ENCODE measurements around the gene TOMM20. TPM values are rescaled to one million over a fixed set of nuclear protein-coding genes. Genes with fewer than 3 reads are reported as not detected.

The TOMM20 gene
- total and polyA plus RNA-seq, 2 experiments from 2014 or later: 138 to 159 TPM

DNA sequence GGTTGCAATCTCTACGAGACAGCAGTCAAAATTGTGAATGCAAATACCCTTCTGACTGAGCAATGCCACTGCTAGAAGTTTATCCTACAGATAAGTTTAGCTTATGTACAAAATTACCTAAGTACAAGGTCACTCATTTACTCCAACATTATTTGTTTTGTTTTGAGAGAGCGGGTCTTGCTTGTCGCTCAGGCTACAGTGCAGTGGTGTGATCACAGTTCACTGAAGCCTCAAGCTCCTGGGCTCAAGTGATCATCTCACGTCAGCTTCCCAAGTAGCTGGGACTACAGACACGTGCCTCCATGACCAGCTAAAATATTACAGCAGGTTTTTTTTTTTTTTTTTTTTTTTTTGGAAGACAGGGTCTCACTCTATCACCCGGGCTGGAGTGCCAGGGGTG lies 17.0 kb upstream of the TOMM20 start:
- Histone ChIP-seq H3K79me2 (replicated peaks; ENCODE audit: insufficient read depth) (peaks cover 54% of the 10 kb centered on the region), H3K27me3 (ENCODE audit: insufficient read depth) (no peaks in the 10 kb centered on the region), H3K36me3 (ENCODE audit: insufficient read depth) (peaks cover 36% of the 10 kb centered on the region), H3K4me2 (no peak overlapping the region), H3K9me2 (ENCODE audit: insufficient read depth) (no peaks in the 10 kb centered on the region), H3K4me3 (no peak overlapping the region), H2AFZ (no peak overlapping the region), H4K20me1 (replicated peaks; ENCODE audit: insufficient read depth) (peaks cover 3% of the 10 kb centered on the region; the same call in 1 of the 2 replicates), H3K27ac (ENCODE audit: low read depth) (no peak overlapping the region), H3F3A (replicated peaks; ENCODE audit: low read depth) (no peaks in the 10 kb centered on the region), H3K4me1 (ENCODE audit: insufficient read depth) (no peaks in the 10 kb centered on the region)
- H3K4me3 Mint-ChIP-seq: no peak overlapping the region
- DNase-seq (ENCODE audit: low spot score) (no peak), ATAC-seq (no peak)
- no peaks in the 10 kb centered on the region; the same call in 2 of the 3 replicates for H3K9me3 Mint-ChIP-seq
- peaks cover 7% of the 10 kb centered on the region for H3K27me3 Mint-ChIP-seq (ENCODE audit: insufficient read depth, low read depth, poor library complexity)
- peaks cover 86% of the 10 kb centered on the region for H3K36me3 Mint-ChIP-seq (ENCODE audit: low read depth)
- no peaks in the 10 kb centered on the region for H3K4me1 Mint-ChIP-seq
- TF ChIP-seq, protein P1, sequence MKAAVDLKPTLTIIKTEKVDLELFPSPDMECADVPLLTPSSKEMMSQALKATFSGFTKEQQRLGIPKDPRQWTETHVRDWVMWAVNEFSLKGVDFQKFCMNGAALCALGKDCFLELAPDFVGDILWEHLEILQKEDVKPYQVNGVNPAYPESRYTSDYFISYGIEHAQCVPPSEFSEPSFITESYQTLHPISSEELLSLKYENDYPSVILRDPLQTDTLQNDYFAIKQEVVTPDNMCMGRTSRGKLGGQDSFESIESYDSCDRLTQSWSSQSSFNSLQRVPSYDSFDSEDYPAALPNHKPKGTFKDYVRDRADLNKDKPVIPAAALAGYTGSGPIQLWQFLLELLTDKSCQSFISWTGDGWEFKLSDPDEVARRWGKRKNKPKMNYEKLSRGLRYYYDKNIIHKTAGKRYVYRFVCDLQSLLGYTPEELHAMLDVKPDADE (IDR thresholded peaks at IDR 0.05): no peak
- TF ChIP-seq STAT1 (IDR thresholded peaks at IDR 0.05; ENCODE audit: unreplicated experiment): no peak
- no peak for TF ChIP-seq ZNF114 (CRISPR knock-in tag; IDR thresholded peaks at IDR 0.05)
- TF ChIP-seq JUNB (IDR thresholded peaks at IDR 0.05; ENCODE audit: unreplicated experiment): no peak
- no peak for TF ChIP-seq CREB1 (CRISPR knock-in tag; IDR thresholded peaks at IDR 0.05; ENCODE audit: low read depth)
- TF ChIP-seq, protein P2, sequence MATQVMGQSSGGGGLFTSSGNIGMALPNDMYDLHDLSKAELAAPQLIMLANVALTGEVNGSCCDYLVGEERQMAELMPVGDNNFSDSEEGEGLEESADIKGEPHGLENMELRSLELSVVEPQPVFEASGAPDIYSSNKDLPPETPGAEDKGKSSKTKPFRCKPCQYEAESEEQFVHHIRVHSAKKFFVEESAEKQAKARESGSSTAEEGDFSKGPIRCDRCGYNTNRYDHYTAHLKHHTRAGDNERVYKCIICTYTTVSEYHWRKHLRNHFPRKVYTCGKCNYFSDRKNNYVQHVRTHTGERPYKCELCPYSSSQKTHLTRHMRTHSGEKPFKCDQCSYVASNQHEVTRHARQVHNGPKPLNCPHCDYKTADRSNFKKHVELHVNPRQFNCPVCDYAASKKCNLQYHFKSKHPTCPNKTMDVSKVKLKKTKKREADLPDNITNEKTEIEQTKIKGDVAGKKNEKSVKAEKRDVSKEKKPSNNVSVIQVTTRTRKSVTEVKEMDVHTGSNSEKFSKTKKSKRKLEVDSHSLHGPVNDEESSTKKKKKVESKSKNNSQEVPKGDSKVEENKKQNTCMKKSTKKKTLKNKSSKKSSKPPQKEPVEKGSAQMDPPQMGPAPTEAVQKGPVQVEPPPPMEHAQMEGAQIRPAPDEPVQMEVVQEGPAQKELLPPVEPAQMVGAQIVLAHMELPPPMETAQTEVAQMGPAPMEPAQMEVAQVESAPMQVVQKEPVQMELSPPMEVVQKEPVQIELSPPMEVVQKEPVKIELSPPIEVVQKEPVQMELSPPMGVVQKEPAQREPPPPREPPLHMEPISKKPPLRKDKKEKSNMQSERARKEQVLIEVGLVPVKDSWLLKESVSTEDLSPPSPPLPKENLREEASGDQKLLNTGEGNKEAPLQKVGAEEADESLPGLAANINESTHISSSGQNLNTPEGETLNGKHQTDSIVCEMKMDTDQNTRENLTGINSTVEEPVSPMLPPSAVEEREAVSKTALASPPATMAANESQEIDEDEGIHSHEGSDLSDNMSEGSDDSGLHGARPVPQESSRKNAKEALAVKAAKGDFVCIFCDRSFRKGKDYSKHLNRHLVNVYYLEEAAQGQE (IDR thresholded peaks at IDR 0.05; ENCODE audit: unreplicated experiment): no peak
- no peak overlapping the region for H3K27ac Mint-ChIP-seq

DNA sequence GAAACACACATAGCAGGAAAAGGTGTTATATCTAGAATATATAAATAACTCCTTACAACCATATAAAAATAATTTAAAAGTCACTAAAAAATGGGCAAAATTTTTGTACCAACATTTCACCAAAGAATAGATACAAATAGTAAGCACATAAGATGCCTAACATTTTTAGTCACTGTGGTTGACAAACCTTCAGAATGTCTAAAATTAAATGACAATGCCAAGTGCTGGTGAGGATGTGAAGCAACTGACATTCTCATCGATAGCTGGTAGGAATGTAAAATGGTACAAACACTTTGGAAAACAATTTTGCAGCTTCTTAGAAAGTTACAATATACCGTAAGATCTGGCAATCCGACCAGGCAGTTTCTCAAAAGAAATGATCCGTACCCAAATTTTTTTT lies 14.4 kb upstream of the TOMM20 start:
- Histone ChIP-seq H3K9me2 (ENCODE audit: insufficient read depth) (no peaks in the 10 kb centered on the region), H3K79me2 (replicated peaks; ENCODE audit: insufficient read depth) (peaks cover 59% of the 10 kb centered on the region), H3K4me3 (no peak overlapping the region), H3K27ac (ENCODE audit: low read depth) (0 out of 2 replicates have a peak overlapping the region, but pooled peaks have one; percentile 26), H3K4me2 (no peak overlapping the region), H3K27me3 (ENCODE audit: insufficient read depth) (no peaks in the 10 kb centered on the region), H3K4me1 (ENCODE audit: insufficient read depth) (no peaks in the 10 kb centered on the region), H2AFZ (no peak overlapping the region), H4K20me1 (replicated peaks; ENCODE audit: insufficient read depth) (peaks cover 14% of the 10 kb centered on the region; the same call in 1 of the 2 replicates), H3K36me3 (ENCODE audit: insufficient read depth) (peaks cover 41% of the 10 kb centered on the region; the same call in 1 of the 2 replicates), H3F3A (replicated peaks; ENCODE audit: low read depth) (no peaks in the 10 kb centered on the region)
- ATAC-seq (no peak), DNase-seq (ENCODE audit: low spot score) (no peak)
- Mint-ChIP-seq H3K27ac (no peak overlapping the region), H3K4me3 (no peak overlapping the region), H3K27me3 (ENCODE audit: insufficient read depth, low read depth, poor library complexity) (peaks cover 5% of the 10 kb centered on the region), H3K36me3 (ENCODE audit: low read depth) (peaks cover 84% of the 10 kb centered on the region), H3K4me1 (no peaks in the 10 kb centered on the region), H3K9me3 (no peaks in the 10 kb centered on the region; the same call in 2 of the 3 replicates)
- TF ChIP-seq NANOG (IDR thresholded peaks at IDR 0.05; ENCODE audit: borderline replicate concordance): no peak
- no peak for TF ChIP-seq ZNF331 (CRISPR knock-in tag; IDR thresholded peaks at IDR 0.05; ENCODE audit: low read depth)
- TF ChIP-seq, protein P3, sequence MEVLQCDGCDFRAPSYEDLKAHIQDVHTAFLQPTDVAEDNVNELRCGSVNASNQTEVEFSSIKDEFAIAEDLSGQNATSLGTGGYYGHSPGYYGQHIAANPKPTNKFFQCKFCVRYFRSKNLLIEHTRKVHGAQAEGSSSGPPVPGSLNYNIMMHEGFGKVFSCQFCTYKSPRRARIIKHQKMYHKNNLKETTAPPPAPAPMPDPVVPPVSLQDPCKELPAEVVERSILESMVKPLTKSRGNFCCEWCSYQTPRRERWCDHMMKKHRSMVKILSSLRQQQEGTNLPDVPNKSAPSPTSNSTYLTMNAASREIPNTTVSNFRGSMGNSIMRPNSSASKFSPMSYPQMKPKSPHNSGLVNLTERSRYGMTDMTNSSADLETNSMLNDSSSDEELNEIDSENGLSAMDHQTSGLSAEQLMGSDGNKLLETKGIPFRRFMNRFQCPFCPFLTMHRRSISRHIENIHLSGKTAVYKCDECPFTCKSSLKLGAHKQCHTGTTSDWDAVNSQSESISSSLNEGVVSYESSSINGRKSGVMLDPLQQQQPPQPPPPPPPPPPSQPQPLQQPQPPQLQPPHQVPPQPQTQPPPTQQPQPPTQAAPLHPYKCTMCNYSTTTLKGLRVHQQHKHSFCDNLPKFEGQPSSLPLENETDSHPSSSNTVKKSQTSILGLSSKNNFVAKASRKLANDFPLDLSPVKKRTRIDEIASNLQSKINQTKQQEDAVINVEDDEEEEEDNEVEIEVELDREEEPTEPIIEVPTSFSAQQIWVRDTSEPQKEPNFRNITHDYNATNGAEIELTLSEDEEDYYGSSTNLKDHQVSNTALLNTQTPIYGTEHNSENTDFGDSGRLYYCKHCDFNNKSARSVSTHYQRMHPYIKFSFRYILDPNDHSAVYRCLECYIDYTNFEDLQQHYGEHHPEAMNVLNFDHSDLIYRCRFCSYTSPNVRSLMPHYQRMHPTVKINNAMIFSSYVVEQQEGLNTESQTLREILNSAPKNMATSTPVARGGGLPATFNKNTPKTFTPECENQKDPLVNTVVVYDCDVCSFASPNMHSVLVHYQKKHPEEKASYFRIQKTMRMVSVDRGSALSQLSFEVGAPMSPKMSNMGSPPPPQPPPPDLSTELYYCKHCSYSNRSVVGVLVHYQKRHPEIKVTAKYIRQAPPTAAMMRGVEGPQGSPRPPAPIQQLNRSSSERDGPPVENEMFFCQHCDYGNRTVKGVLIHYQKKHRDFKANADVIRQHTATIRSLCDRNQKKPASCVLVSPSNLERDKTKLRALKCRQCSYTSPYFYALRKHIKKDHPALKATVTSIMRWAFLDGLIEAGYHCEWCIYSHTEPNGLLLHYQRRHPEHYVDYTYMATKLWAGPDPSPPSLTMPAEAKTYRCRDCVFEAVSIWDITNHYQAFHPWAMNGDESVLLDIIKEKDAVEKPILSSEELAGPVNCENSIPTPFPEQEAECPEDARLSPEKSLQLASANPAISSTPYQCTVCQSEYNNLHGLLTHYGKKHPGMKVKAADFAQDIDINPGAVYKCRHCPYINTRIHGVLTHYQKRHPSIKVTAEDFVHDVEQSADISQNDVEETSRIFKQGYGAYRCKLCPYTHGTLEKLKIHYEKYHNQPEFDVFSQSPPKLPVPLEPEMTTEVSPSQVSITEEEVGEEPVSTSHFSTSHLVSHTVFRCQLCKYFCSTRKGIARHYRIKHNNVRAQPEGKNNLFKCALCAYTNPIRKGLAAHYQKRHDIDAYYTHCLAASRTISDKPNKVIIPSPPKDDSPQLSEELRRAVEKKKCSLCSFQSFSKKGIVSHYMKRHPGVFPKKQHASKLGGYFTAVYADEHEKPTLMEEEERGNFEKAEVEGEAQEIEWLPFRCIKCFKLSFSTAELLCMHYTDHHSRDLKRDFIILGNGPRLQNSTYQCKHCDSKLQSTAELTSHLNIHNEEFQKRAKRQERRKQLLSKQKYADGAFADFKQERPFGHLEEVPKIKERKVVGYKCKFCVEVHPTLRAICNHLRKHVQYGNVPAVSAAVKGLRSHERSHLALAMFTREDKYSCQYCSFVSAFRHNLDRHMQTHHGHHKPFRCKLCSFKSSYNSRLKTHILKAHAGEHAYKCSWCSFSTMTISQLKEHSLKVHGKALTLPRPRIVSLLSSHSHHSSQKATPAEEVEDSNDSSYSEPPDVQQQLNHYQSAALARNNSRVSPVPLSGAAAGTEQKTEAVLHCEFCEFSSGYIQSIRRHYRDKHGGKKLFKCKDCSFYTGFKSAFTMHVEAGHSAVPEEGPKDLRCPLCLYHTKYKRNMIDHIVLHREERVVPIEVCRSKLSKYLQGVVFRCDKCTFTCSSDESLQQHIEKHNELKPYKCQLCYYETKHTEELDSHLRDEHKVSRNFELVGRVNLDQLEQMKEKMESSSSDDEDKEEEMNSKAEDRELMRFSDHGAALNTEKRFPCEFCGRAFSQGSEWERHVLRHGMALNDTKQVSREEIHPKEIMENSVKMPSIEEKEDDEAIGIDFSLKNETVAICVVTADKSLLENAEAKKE (CRISPR knock-in tag; IDR thresholded peaks at IDR 0.05): no peak
- no peak for TF ChIP-seq STAT1 (IDR thresholded peaks at IDR 0.05; ENCODE audit: unreplicated experiment)
- no peak for TF ChIP-seq EZH2 (IDR thresholded peaks at IDR 0.05; ENCODE audit: low read depth, unreplicated experiment)
- TF ChIP-seq, protein P1 (IDR thresholded peaks at IDR 0.05): no peak
